IMR-90 (cell line): ENCODE data around the gene CDC25B. TPM values are rescaled to one million over a fixed set of nuclear protein-coding genes. Genes with fewer than 3 reads are reported as not detected.

Source experiments
- ATAC-seq: fragments of 200-7000 bp; cut with Tn5 transposase; 2 replicates; pipeline ENCODE4 v1.9.1; 2020; ENCODE audit warnings: low read depth, mild to moderate bottlenecking, moderate library complexity
- BruUV-seq: library from RNA; stranded (reverse); fragments of 400-500 nt; replicated peaks from 2 replicates; lab custom pipeline; 2021; lab: Mats Ljungman, UMichigan
- CTCF ChIA-PET: fragments of 300-600 bp; formaldehyde crosslinking; extraction: SDS; loops from one replicate; lab custom pipeline; 2021; ENCODE audit warnings: antibody characterized with exemption; lab: Yijun Ruan, JAX
- POLR2A ChIA-PET: fragments of 300-600 bp; sonication (Branson Sonifier 250); formaldehyde crosslinking; loops from one replicate; lab custom pipeline; 2022; ENCODE audit warnings: antibody characterized with exemption; ENCODE audit not compliant: unreplicated experiment; lab: Charles Lee
- DNase-seq: peaks from one replicate; pipeline ENCODE4 v3.0.0; 2013
- H2AFZ ChIP-seq: replicated peaks from 2 replicates; pipeline ENCODE3; 2013; ENCODE audit warnings: low read length, mild to moderate bottlenecking; ENCODE audit not compliant: poor library complexity
- H2AK5ac ChIP-seq: 2 replicates; pipeline ENCODE4 v1.6.1; 2013; ENCODE audit warnings: low read depth, low read length, inconsistent platforms
- H2AK9ac ChIP-seq: replicated peaks from 2 replicates; pipeline ENCODE3; 2013; ENCODE audit warnings: mild to moderate bottlenecking, low read depth, low read length, moderate library complexity; ENCODE audit not compliant: poor library complexity
- H2BK120ac ChIP-seq: 2 replicates; pipeline ENCODE4 v1.6.1; 2013; ENCODE audit warnings: low read depth, low read length, inconsistent platforms
- H2BK15ac ChIP-seq: 3 replicates; pipeline ENCODE4 v1.6.1; 2013; ENCODE audit warnings: low read depth, low read length, inconsistent platforms
- H2BK20ac ChIP-seq: 2 replicates; pipeline ENCODE4 v1.6.1; 2013; ENCODE audit warnings: low read depth, mild to moderate bottlenecking, inconsistent platforms, low read length, moderate library complexity
- H2BK5ac ChIP-seq: 2 replicates; pipeline ENCODE4 v1.6.1; 2013; ENCODE audit warnings: mild to moderate bottlenecking, low read depth, low read length, inconsistent platforms; ENCODE audit not compliant: poor library complexity, severe bottlenecking
- H3K14ac ChIP-seq: replicated peaks from 2 replicates; pipeline ENCODE4 v1.6.1; 2013; ENCODE audit warnings: low read depth, low read length, inconsistent platforms
- H3K18ac ChIP-seq: 2 replicates; pipeline ENCODE4 v1.6.1; 2013; ENCODE audit warnings: low read depth, low read length, control low read depth
- H3K23ac ChIP-seq: 2 replicates; pipeline ENCODE4 v1.6.1; 2013; ENCODE audit warnings: low read depth, low read length, inconsistent platforms
- H3K27ac ChIP-seq: 2 replicates; pipeline ENCODE4 v1.5.1; 2013; ENCODE audit warnings: mild to moderate bottlenecking, control low read depth, low read length; ENCODE audit not compliant: insufficient read depth
- H3K27me3 ChIP-seq: 2 replicates; pipeline ENCODE4 v1.6.1; 2013; ENCODE audit warnings: low read length; ENCODE audit not compliant: control insufficient read depth, insufficient read depth
- H3K36me3 ChIP-seq: 2 replicates; pipeline ENCODE4 v1.6.1; 2013; ENCODE audit warnings: low read length, mixed read lengths; ENCODE audit not compliant: control insufficient read depth, insufficient read depth
- H3K4ac ChIP-seq: 2 replicates; pipeline ENCODE4 v1.6.1; 2013; ENCODE audit warnings: low read depth, low read length, inconsistent platforms
- H3K4me1 ChIP-seq: 2 replicates; pipeline ENCODE4 v1.6.1; 2013; ENCODE audit warnings: low read length, mixed read lengths; ENCODE audit not compliant: control insufficient read depth, insufficient read depth
- H3K4me2 ChIP-seq: 2 replicates; pipeline ENCODE4 v1.6.1; 2013; ENCODE audit warnings: low read depth, mild to moderate bottlenecking, control low read depth, low read length, moderate library complexity
- H3K4me3 ChIP-seq: 2 replicates; pipeline ENCODE4 v1.5.1; 2013; ENCODE audit warnings: low read depth, mild to moderate bottlenecking, control low read depth, low read length, moderate library complexity; ENCODE audit not compliant: insufficient read depth
- H3K56ac ChIP-seq: 2 replicates; pipeline ENCODE4 v1.6.1; 2013; ENCODE audit warnings: low read length, inconsistent platforms; ENCODE audit not compliant: insufficient read depth; ENCODE audit errors: extremely low read depth
- H3K79me1 ChIP-seq, 2 experiments: 2 replicates each; pipeline ENCODE4 v1.6.1; 2013; ENCODE audit warnings: low read length in 2 of 2, inconsistent platforms in 1 of 2, low read depth in 1 of 2
- H3K9ac ChIP-seq: 2 replicates; pipeline ENCODE4 v1.6.1; 2013; ENCODE audit warnings: low read depth, low read length, control low read depth
- H3K9me1 ChIP-seq: 2 replicates; pipeline ENCODE4 v1.6.1; 2013; ENCODE audit warnings: low read length, inconsistent platforms; ENCODE audit not compliant: insufficient read depth
- H3K9me3 ChIP-seq: 2 replicates; pipeline ENCODE4 v1.6.1; 2013; ENCODE audit warnings: low read length; ENCODE audit not compliant: control insufficient read depth, insufficient read depth
- H4K20me1 ChIP-seq: 2 replicates; pipeline ENCODE4 v1.6.1; 2013; ENCODE audit warnings: low read length, inconsistent platforms; ENCODE audit not compliant: insufficient read depth
- H4K5ac ChIP-seq: 2 replicates; pipeline ENCODE4 v1.6.1; 2013; ENCODE audit warnings: mild to moderate bottlenecking, low read depth, low read length, control low read depth
- H4K8ac ChIP-seq, 2 experiments: 2 replicates each; pipeline ENCODE4 v1.6.1; 2013; ENCODE audit warnings: low read depth in 2 of 2, low read length in 2 of 2, control low read depth in 1 of 2, inconsistent platforms in 1 of 2
- H4K91ac ChIP-seq: 2 replicates; pipeline ENCODE4 v1.6.1; 2013; ENCODE audit warnings: low read depth, low read length, inconsistent platforms; ENCODE audit not compliant: insufficient read depth
- BHLHE40 ChIP-seq: fragments of 150-350 bp; IDR thresholded peaks from 2 replicates; pipeline ENCODE4 v1.6.1; 2016; ENCODE audit warnings: mild to moderate bottlenecking, low read depth, low read length
- CHD1 ChIP-seq: IDR thresholded peaks from 2 replicates; pipeline ENCODE4 v1.6.1; 2012; ENCODE audit warnings: low read depth, low read length, improper control_type of control experiment
- CTCF ChIP-seq: conservative IDR thresholded peaks from 2 replicates; pipeline ENCODE4 v1.5.1; 2012; ENCODE audit warnings: mild to moderate bottlenecking, low read depth, low read length, improper control_type of control experiment
- ELK1 ChIP-seq: fragments of 150-350 bp; IDR thresholded peaks from 2 replicates; pipeline ENCODE4 v1.6.1; 2016; ENCODE audit warnings: low read depth, mild to moderate bottlenecking, low read length, moderate library complexity, borderline replicate concordance
- FOS ChIP-seq: fragments of 150-350 bp; IDR thresholded peaks from 2 replicates; pipeline ENCODE4 v1.6.1; 2016; ENCODE audit warnings: low read depth, low read length
- MAFK ChIP-seq: IDR thresholded peaks from 2 replicates; pipeline ENCODE4 v1.6.1; 2012; ENCODE audit warnings: low read depth, low read length, improper control_type of control experiment
- NFE2L2 ChIP-seq: fragments of 150-350 bp; IDR thresholded peaks from 2 replicates; pipeline ENCODE4 v1.6.1; 2016; ENCODE audit warnings: low read depth, mild to moderate bottlenecking, low read length
- POLR2A ChIP-seq: IDR thresholded peaks from 2 replicates; pipeline ENCODE4 v1.6.1; 2012; ENCODE audit warnings: mild to moderate bottlenecking, low read depth, low read length
- RAD21 ChIP-seq: IDR thresholded peaks from 2 replicates; pipeline ENCODE4 v1.6.1; 2012; ENCODE audit warnings: low read length, improper control_type of control experiment
- WGBS, 2 experiments: methylation state at CpG; one replicate each; pipeline versions ENCODE4 v1.1.5 to v1.1.7; 2013; ENCODE audit warnings: missing lambda C conversion rate in 2 of 2; ENCODE audit not compliant: insufficient read length in 1 of 2; ENCODE audit errors: extremely low coverage in 2 of 2; 5-methylcytosine and 5-hydroxymethylcytosine counted together
- dilution Hi-C: fragments of 300-500 bp; cut with HindIII; formaldehyde crosslinking; loops from one replicate; pipeline ENCODE4 v1.14.3; 2018; ENCODE audit warnings: low sequenced_read_pairs; ENCODE audit not compliant: unreplicated experiment
- in situ Hi-C: fragments of 300-500 bp; cut with MboI; formaldehyde crosslinking; loops from 3 replicates; pipeline ENCODE4 v1.14.3; 2019; ENCODE audit warnings: low sequenced_read_pairs, inconsistent platforms, mixed read lengths
- intact Hi-C: fragments of 100-400 bp; cut with micrococcal nuclease; formaldehyde crosslinking; loops from 2 replicates; pipeline ENCODE4 v1.10.0; 2022
- polyA plus RNA-seq, 3 experiments: library from polyadenylated mRNA; depleted of rRNA; stranded (reverse); fragments of >200 nt; gene quantifications; 2 replicates each; pipeline ENCODE4 v1.2.3, GENCODE V29; 2012; ENCODE audit warnings: low replicate concordance in 1 of 3
- total RNA-seq: library from RNA; depleted of rRNA; stranded (reverse); fragments of >200 nt; gene quantifications from 2 replicates; pipeline ENCODE4 v1.2.3, GENCODE V29; 2012

CDC25B gene
- total and polyA plus RNA-seq, 2 of the 4 experiments (the other 2 are of a cell fraction) = 14.5 to 50.5 TPM

- Histone ChIP-seq H3K4me3 (no peak overlapping the region), H3K36me3 (peaks cover 2% of the 10 kb centered on the region), H4K91ac (peak overlapping the region; percentile 56; the same call in 1 of the 2 replicates), H3K4me2 (peak overlapping the region; percentile 5; the same call in 1 of the 2 replicates), H2AK5ac (peak overlapping the region; percentile 11; the same call in 1 of the 2 replicates), H3K79me1 (peaks cover 15 to 25% of the 10 kb centered on the region in 2 experiments), H4K5ac (peak overlapping the region; percentile 42; the same call in 1 of the 2 replicates), H3K27ac (peak overlapping the region; percentile 54), H3K9me3 (no peaks in the 10 kb centered on the region), H2AK9ac (no peak overlapping the region), H3K9ac (no peak overlapping the region), H3K23ac (no peak overlapping the region), H2BK5ac (peak overlapping the region; percentile 24), H3K18ac (peak overlapping the region; percentile 11; the same call in 1 of the 2 replicates), H3K14ac (no peak overlapping the region), H2BK15ac (0 out of 3 replicates have a peak overlapping the region, but pooled peaks have one; percentile 10), H3K9me1 (peaks cover 22% of the 10 kb centered on the region), H3K4me1 (peaks cover 8% of the 10 kb centered on the region), H3K4ac (peak overlapping the region; percentile 30; the same call in 1 of the 2 replicates), H3K27me3 (no peaks in the 10 kb centered on the region), H4K20me1 (peaks cover 11% of the 10 kb centered on the region), H2AFZ (peak overlapping the region; percentile 80), H2BK120ac (peak overlapping the region; percentile 6; the same call in 1 of the 2 replicates), H3K56ac (no peak overlapping the region), H4K8ac (peak overlapping the region in 1 of 2 experiments; percentile 68; a peak in 2 of 4 replicates), H2BK20ac (no peak overlapping the region)
- CTCF ChIA-PET = interaction anchor here (1.1 to 2.4 kb wide), 3 partner anchors 23 to 90 kb away, joined by 3 to 5 read pairs (median 3); partner anchors contain the start of gene AP5S1
- no TSS peak for BruUV-seq
- DNase-seq (peak; percentile 84), ATAC-seq (peak; percentile 36)
- no CpG with 5 or more reads among the region's 5 CpGs for WGBS, 2 experiments
- TF ChIP-seq FOS (peak; percentile 62; the same call in 1 of the 2 replicates), RAD21 (no peak), BHLHE40 (0 out of 2 replicates have a peak, but pooled peaks have one; percentile 29), NFE2L2 (peak; percentile 86), CHD1 (no peak), ELK1 (no peak), MAFK (peak; percentile 70), CTCF (no peak), POLR2A (no peak)
- intact Hi-C loops (no loop called here), in situ Hi-C loops (no loop called here), dilution Hi-C loops (no loop called here)
- POLR2A ChIA-PET = no interaction called here
These were observed 47.4 kb downstream of the CDC25B start for GRCh38 chr20:3843490-3843889.
